WTC11 (cell line): ENCODE data around the gene CCDC149.

Source experiments
- ESRRA ChIP-seq: sonication (generic); formaldehyde crosslinking; IDR thresholded peaks from 2 replicates; pipeline ENCODE4 v1.8.1; 2022; ENCODE audit warnings: mild to moderate bottlenecking, missing genetic modification reagents, borderline replicate concordance
- ETV6 ChIP-seq: sonication (generic); formaldehyde crosslinking; IDR thresholded peaks from 2 replicates; pipeline ENCODE4 v1.8.1; 2022; ENCODE audit warnings: mild to moderate bottlenecking, missing genetic modification reagents
- HMGA2 ChIP-seq: fragments of 250-450 bp; sonication (Bioruptor Pico); IDR thresholded peaks from 2 replicates; pipeline ENCODE4 v1.4.0; 2021; ENCODE audit warnings: mild to moderate bottlenecking, moderate library complexity
- IRF2 ChIP-seq: sonication (generic); formaldehyde crosslinking; IDR thresholded peaks from 2 replicates; pipeline ENCODE4 v1.8.0; 2022; ENCODE audit warnings: low read depth, missing genetic modification reagents, borderline replicate concordance
- JUN ChIP-seq: sonication (generic); formaldehyde crosslinking; IDR thresholded peaks from 2 replicates; pipeline ENCODE4 v1.8.0; 2023; ENCODE audit warnings: mild to moderate bottlenecking, missing genetic modification reagents
- ZNF317 ChIP-seq: sonication (generic); formaldehyde crosslinking; IDR thresholded peaks from 2 replicates; pipeline ENCODE4 v1.8.1; 2023; ENCODE audit warnings: low read depth, mild to moderate bottlenecking, moderate library complexity, missing genetic modification reagents, borderline replicate concordance
- TF ChIP-seq, protein P1 (sequence below): fragments of 200-600 bp; IDR thresholded peaks from 2 replicates; pipeline ENCODE4 v1.8.0; 2022; ENCODE audit warnings: antibody characterized with exemption
- TF ChIP-seq, protein P2 (sequence below): fragments of 250-450 bp; sonication (Bioruptor Pico); IDR thresholded peaks from 2 replicates; pipeline ENCODE4 v1.8.0; 2021; ENCODE audit warnings: mild to moderate bottlenecking

DNA sequence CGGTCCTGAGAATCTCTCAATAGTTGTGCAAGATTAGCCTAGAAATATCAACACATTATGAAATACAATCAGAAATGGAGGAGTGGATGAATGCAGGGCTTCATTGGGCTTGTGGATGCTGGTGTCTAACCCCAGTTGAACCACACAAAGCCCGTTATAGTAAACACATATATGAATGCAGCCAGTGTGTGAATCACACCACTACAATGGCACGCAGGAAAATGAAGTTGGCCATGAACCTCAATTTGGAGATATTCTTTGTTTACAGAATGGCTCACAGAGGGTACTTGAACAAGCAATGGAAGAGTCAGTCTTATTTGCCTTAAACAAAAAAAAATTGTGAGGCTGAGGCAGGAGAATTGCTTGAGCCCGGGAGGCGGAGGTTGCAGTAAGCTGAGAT lies 59.7 kb downstream of the CCDC149 start:
- TF ChIP-seq IRF2 (CRISPR knock-in tag) = no peak
- TF ChIP-seq, protein P1, sequence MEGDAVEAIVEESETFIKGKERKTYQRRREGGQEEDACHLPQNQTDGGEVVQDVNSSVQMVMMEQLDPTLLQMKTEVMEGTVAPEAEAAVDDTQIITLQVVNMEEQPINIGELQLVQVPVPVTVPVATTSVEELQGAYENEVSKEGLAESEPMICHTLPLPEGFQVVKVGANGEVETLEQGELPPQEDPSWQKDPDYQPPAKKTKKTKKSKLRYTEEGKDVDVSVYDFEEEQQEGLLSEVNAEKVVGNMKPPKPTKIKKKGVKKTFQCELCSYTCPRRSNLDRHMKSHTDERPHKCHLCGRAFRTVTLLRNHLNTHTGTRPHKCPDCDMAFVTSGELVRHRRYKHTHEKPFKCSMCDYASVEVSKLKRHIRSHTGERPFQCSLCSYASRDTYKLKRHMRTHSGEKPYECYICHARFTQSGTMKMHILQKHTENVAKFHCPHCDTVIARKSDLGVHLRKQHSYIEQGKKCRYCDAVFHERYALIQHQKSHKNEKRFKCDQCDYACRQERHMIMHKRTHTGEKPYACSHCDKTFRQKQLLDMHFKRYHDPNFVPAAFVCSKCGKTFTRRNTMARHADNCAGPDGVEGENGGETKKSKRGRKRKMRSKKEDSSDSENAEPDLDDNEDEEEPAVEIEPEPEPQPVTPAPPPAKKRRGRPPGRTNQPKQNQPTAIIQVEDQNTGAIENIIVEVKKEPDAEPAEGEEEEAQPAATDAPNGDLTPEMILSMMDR = no peak
- TF ChIP-seq, protein P2, sequence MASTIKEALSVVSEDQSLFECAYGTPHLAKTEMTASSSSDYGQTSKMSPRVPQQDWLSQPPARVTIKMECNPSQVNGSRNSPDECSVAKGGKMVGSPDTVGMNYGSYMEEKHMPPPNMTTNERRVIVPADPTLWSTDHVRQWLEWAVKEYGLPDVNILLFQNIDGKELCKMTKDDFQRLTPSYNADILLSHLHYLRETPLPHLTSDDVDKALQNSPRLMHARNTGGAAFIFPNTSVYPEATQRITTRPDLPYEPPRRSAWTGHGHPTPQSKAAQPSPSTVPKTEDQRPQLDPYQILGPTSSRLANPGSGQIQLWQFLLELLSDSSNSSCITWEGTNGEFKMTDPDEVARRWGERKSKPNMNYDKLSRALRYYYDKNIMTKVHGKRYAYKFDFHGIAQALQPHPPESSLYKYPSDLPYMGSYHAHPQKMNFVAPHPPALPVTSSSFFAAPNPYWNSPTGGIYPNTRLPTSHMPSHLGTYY = no peak
- no peak for TF ChIP-seq JUN (CRISPR knock-in tag)
- no peak for TF ChIP-seq ESRRA
- TF ChIP-seq HMGA2 (CRISPR knock-in tag) = no peak
- TF ChIP-seq ETV6 (CRISPR knock-in tag) = no peak
- TF ChIP-seq ZNF317 = no peak
